BJ (cell line): ENCODE measurements around the gene SNTA1. TPM values are rescaled to one million over a fixed set of nuclear protein-coding genes. Genes with fewer than 3 reads are reported as not detected.

Experiments used
- CTCF ChIA-PET: fragments of 350-600 bp; formaldehyde crosslinking; extraction: SDS; loops from one replicate; lab custom pipeline; 2021; ENCODE audit warnings: antibody characterized with exemption, inconsistent platforms; lab: Yijun Ruan, JAX
- POLR2A ChIA-PET: fragments of 300-600 bp; sonication (Branson Sonifier 250); formaldehyde crosslinking; extraction: SDS; loops from one replicate; lab custom pipeline; 2021; ENCODE audit warnings: antibody characterized with exemption; lab: Charles Lee
- DNase-seq: peaks from one replicate; pipeline ENCODE4 v3.0.0-alpha.2; 2011; ENCODE audit warnings: low read depth
- H3K27me3 ChIP-seq: 2 replicates; pipeline ENCODE4 v1.6.0; 2011; ENCODE audit warnings: low read length; ENCODE audit not compliant: control insufficient read depth, insufficient read depth
- H3K36me3 ChIP-seq: 2 replicates; pipeline ENCODE4 v1.5.1; 2011; ENCODE audit warnings: low read length; ENCODE audit not compliant: control insufficient read depth, insufficient read depth
- H3K4me3 ChIP-seq: 2 replicates; pipeline ENCODE4 v1.5.1; 2011; ENCODE audit warnings: low read depth, mild to moderate bottlenecking, control low read depth, low read length
- polyA plus RNA-seq: library from polyadenylated mRNA; depleted of rRNA; stranded (reverse); fragments of >200 nt; gene quantifications from 2 replicates; pipeline ENCODE4 v1.2.3, GENCODE V29; 2011
- TF ChIP-seq, protein P1 (sequence below): IDR thresholded peaks from 2 replicates; pipeline ENCODE4 v1.5.1; 2011; ENCODE audit warnings: low read depth, mild to moderate bottlenecking, control low read depth, inconsistent platforms, low read length, moderate library complexity; ENCODE audit not compliant: insufficient read depth

SNTA1 gene
- polyA plus RNA-seq, 1 experiment: 24.7 TPM

DNA sequence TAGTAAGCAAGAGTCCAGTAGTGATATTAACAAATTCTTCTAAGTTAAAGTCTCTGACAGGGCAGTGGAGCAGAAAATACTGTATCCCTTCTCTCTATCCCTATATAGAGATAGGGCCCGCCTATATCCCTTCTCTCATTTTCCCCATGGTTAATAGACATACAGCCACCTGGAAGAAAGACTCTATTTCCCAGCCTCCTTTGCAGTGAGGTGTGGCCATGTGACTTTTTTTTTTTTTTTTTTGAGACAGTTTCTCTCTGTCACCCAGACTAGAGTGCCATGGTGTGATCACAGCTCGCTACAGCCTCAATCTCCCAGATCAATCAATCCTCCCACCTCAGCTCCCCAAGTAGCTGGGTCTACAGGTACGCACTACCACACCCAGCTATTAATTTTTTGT lies 25.5 kb downstream of the SNTA1 start:
- POLR2A ChIA-PET: no interaction called here
- H3K36me3 ChIP-seq: no peaks in the 10 kb centered on the region
- no peak overlapping the region for H3K4me3 ChIP-seq
- TF ChIP-seq, protein P1, sequence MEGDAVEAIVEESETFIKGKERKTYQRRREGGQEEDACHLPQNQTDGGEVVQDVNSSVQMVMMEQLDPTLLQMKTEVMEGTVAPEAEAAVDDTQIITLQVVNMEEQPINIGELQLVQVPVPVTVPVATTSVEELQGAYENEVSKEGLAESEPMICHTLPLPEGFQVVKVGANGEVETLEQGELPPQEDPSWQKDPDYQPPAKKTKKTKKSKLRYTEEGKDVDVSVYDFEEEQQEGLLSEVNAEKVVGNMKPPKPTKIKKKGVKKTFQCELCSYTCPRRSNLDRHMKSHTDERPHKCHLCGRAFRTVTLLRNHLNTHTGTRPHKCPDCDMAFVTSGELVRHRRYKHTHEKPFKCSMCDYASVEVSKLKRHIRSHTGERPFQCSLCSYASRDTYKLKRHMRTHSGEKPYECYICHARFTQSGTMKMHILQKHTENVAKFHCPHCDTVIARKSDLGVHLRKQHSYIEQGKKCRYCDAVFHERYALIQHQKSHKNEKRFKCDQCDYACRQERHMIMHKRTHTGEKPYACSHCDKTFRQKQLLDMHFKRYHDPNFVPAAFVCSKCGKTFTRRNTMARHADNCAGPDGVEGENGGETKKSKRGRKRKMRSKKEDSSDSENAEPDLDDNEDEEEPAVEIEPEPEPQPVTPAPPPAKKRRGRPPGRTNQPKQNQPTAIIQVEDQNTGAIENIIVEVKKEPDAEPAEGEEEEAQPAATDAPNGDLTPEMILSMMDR: no peak
- no peaks in the 10 kb centered on the region for H3K27me3 ChIP-seq
- DNase-seq: no peak
- CTCF ChIA-PET: interaction anchor here (0.8 kb wide), 1 partner anchor 9 kb away, joined by 3 read pairs; no protein-coding TSS in a partner anchor

DNA sequence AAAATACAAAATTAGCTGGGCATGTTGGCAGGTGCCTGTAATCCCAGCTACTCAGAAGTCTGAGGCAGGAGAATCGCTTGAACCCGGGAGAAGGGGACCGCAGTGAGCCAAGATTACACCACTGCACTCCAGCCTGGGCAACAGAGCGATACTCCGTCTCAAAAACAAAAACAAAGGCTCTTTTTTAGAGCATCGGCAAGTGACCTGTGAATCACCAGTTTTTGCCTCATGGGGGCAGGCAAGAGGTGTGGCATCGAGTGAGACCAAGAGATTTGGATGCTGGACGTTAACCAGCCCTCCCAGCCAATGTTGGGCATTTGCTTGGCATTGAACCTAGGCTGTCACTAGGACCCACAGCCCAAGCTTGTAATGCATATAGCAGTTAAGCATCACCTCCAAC lies 27.6 kb downstream of the SNTA1 start:
- TF ChIP-seq, protein P1: peak; percentile 63
- DNase-seq: no peak
- H3K27me3 ChIP-seq: no peaks in the 10 kb centered on the region
- POLR2A ChIA-PET: no interaction called here
- no peak overlapping the region for H3K4me3 ChIP-seq
- CTCF ChIA-PET: interaction anchor here (0.6 to 1.6 kb wide), 5 partner anchors 9 to 238 kb away, joined by 3 to 4 read pairs (median 3); partner anchors contain the start of gene CBFA2T2
- H3K36me3 ChIP-seq: peaks cover 6% of the 10 kb centered on the region

DNA sequence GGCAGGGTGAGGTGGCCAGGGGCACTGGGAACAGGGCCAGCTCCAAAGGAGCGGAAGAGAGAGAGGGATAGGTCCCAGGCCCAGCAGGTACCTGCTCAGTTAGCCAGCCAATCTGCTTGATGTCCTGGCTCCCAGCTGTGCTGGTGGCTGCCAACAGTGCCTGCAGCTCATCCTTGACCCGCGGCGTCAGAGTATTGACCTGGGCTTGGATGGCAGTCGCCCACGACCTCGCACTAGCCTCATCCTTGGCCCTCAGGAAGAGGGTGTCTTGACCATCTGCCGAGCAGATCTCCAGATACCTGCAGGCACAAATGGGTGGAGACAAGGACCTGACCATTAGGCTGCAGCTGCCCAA lies 31.1 kb downstream of the SNTA1 start:
- DNase-seq: no peak
- Histone ChIP-seq H3K4me3 (no peak overlapping the region), H3K27me3 (no peaks in the 10 kb centered on the region), H3K36me3 (peaks cover 11% of the 10 kb centered on the region)
- ChIA-PET POLR2A (no interaction called here), CTCF (interaction anchor here (1.3 kb wide), 1 partner anchor 255 kb away, joined by 4 read pairs; no protein-coding TSS in a partner anchor)
- TF ChIP-seq, protein P1: no peak

DNA sequence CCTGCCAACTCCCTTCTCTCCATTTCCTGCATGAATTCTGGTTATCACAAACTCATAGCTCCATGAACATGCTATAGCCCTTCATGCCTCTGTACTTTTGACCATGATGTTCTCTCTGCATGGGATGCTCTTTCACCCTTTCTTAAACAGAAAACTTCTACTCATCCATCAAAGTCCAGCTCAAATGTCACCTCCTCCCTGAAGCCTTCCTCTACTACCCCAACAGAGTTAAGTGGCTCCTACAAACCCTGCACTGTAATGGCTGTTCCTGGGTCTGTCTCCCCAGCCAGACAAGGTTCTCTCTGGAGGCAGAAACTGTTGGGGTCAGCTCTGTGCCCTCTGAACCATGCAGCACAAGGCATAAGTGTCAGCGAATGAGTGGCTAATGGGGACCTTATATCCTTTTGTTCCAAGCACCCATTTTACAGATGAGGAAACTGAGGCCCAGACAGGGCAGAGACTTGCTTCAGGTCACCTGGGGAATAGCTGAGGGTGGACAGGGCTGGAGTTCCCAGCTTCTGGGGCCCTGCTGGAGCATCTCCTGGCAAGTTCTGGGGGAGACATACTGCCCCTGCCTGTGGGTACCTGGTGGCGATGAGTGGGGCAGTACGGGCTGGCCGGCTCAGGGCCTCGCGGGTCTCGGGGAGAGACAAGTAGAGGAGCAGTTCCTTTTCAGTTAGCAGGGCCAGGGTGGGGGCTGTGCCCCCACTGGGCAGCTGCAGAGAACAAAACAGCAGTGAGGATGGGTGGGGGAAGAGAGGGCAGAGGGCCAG lies 31.7 kb downstream of the SNTA1 start:
- ChIA-PET POLR2A (no interaction called here), CTCF (interaction anchor here (0.9 to 1.3 kb wide), 2 partner anchors 8 to 256 kb away, joined by 4 read pairs; no protein-coding TSS in a partner anchor)
- Histone ChIP-seq H3K36me3 (peaks cover 13% of the 10 kb centered on the region), H3K4me3 (no peak overlapping the region), H3K27me3 (no peaks in the 10 kb centered on the region)
- no peak for DNase-seq
- TF ChIP-seq, protein P1: no peak

DNA sequence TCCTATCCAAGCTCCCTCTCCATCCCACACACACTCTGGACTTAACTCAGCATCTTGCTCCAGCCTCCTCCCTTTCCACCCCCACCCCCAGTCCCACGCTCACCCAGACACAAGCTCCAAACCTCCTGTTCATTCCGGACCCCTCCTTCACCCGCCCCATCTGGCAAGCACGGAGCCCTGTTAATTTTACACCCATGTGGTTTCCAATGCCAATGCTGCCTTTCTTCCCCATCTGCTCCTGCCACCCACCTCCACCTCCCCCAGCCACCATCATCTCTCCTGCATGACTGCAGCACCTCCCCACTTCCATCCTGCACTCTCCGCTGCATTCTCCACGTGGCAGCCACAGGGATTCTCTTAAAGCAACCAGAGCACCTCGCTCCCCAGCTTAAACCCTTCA lies 32.3 kb downstream of the SNTA1 start:
- DNase-seq: no peak
- ChIA-PET POLR2A (no interaction called here), CTCF (interaction anchor here (0.9 to 1.3 kb wide), 2 partner anchors 8 to 256 kb away, joined by 4 read pairs; no protein-coding TSS in a partner anchor)
- Histone ChIP-seq H3K27me3 (no peaks in the 10 kb centered on the region), H3K36me3 (peaks cover 14% of the 10 kb centered on the region), H3K4me3 (no peak overlapping the region)
- TF ChIP-seq, protein P1: no peak
